ENCODE measurements around the gene SIX4. TPM values are rescaled to one million over a fixed set of nuclear protein-coding genes. Genes with fewer than 3 reads are reported as not detected.

Gene SIX4
- 26.0 to 44.9 TPM (median 26.2 TPM) in 3 replicates for total RNA-seq
- long read RNA-seq, full-length matches to known transcripts: 2 of 15 reads
- long read RNA-seq, partial matches to known transcripts: 0 of 15 reads
- long read RNA-seq, other reads (novel, unspliced or antisense): 13 of 15 reads

GRCh38 chr14:60723907-60724618, at the start of gene SIX4:
Gene SIX4 (minus strand): TSS chr14:60724351. CDS start chr14:60724074, 277 bp downstream.
- Mint-ChIP-seq H3K27ac (ENCODE audit: unreplicated experiment) (peak within 1 kb of the TSS; percentile 97), H3K27me3 (ENCODE audit: low read depth) (no peaks in the 10 kb centered on the region), H3K9me3 (ENCODE audit: low read depth) (no peaks in the 10 kb centered on the region), H3K4me1 (ENCODE audit: low read depth) (peaks cover 25% of the 10 kb centered on the region), H3K4me3 (ENCODE audit: unreplicated experiment) (peak within 1 kb of the TSS; percentile 86), H3K36me3 (ENCODE audit: low read depth) (peaks cover 6% of the 10 kb centered on the region)
- peak; percentile 23 for TF ChIP-seq CTCF (IDR thresholded peaks at IDR 0.05)
- DNase-seq (ENCODE audit: low spot score): no peak

- Mint-ChIP-seq H3K4me1 (ENCODE audit: low read depth) (peaks cover 16% of the 10 kb centered on the region), H3K27me3 (ENCODE audit: low read depth) (no peaks in the 10 kb centered on the region), H3K36me3 (ENCODE audit: low read depth) (no peaks in the 10 kb centered on the region), H3K9me3 (ENCODE audit: low read depth) (no peaks in the 10 kb centered on the region), H3K4me3 (ENCODE audit: unreplicated experiment) (no peak overlapping the region), H3K27ac (ENCODE audit: unreplicated experiment) (no peak overlapping the region)
- TF ChIP-seq CTCF (IDR thresholded peaks at IDR 0.05): no peak
- no peak for DNase-seq (ENCODE audit: low spot score)
Measured at GRCh38 chr14:60773558-60773957, 49.4 kb upstream of the SIX4 start.

GRCh38 chr14:60771117-60771516, 47.0 kb upstream of the SIX4 start:
- no peaks in the 10 kb centered on the region for H3K36me3 Mint-ChIP-seq (ENCODE audit: low read depth)
- no peak overlapping the region for H3K27ac Mint-ChIP-seq (ENCODE audit: unreplicated experiment)
- no peaks in the 10 kb centered on the region for H3K9me3 Mint-ChIP-seq (ENCODE audit: low read depth)
- no peak overlapping the region for H3K4me3 Mint-ChIP-seq (ENCODE audit: unreplicated experiment)
- peaks cover 7% of the 10 kb centered on the region for H3K4me1 Mint-ChIP-seq (ENCODE audit: low read depth)
- DNase-seq (ENCODE audit: low spot score): no peak
- H3K27me3 Mint-ChIP-seq (ENCODE audit: low read depth): no peaks in the 10 kb centered on the region
- TF ChIP-seq CTCF (IDR thresholded peaks at IDR 0.05): no peak

GRCh38 chr14:60768602-60769001, 44.5 kb upstream of the SIX4 start:
- H3K4me3 Mint-ChIP-seq (ENCODE audit: unreplicated experiment): no peak overlapping the region

More at GRCh38 chr14:60768602-60769001, 44.5 kb upstream of the SIX4 start:
- DNase-seq (ENCODE audit: low spot score): no peak
- Mint-ChIP-seq H3K4me1 (ENCODE audit: low read depth) (peaks cover 7% of the 10 kb centered on the region), H3K36me3 (ENCODE audit: low read depth) (peaks cover 2% of the 10 kb centered on the region), H3K27ac (ENCODE audit: unreplicated experiment) (no peak overlapping the region), H3K9me3 (ENCODE audit: low read depth) (no peaks in the 10 kb centered on the region), H3K27me3 (ENCODE audit: low read depth) (no peaks in the 10 kb centered on the region)
- TF ChIP-seq CTCF (IDR thresholded peaks at IDR 0.05): no peak

Measured in chondrocyte (in vitro differentiated cells).